HG02623 (cell line): ENCODE measurements around the gene RGPD3.
"Not testable (repeated sequence)": the region's sequence is repeated elsewhere in the genome, so short reads cannot be mapped to it uniquely, and the experiment has no call there.

ENCODE experiments used
- ATAC-seq: cut with Tn5 transposase; IDR thresholded peaks from one replicate; pipeline ENCODE4 v1.9.1; 2021; ENCODE audit warnings: moderate library complexity; ENCODE audit not compliant: unreplicated experiment

The RGPD3 gene

DNA sequence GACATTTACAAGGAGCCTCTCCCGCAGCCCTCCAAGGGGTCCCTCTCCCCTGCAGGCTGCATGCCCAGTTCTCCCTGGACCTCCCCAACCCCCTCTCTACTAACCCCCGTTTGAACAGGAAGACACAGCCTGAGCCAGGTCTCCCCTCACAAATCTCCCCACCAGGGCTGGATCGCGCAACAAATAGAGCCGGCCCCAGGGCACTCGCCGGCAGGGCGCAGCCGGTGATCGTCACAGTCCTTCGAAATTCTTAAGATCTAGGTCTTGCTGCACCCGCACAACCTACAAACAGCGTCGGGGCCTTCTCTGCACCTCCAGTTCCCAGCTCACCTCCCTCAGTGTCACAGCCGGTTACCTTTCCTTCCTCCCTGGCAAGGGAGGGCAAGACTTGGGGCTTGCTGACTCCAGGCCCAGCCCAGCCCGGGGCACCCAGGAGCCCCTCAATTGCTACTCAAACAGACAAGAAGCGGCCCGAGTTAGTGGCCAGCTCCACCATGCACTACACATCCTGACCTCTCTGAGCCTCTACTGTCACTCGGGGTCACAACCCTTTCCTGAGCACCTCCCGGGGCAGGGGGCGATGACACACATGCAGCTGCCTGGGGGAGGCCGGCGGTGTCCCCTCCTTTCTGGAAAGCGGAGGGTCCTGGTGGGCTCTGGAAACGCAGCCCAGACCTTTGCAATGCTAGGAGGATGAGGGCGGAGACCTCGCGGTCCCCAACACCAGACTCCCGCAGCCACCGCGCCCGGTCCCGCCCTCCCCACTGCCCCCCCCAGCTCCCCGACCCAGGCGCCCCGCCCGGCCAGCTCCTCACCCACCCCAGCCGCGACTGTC lies 18.6 kb upstream of the RGPD3 start, which contains the start of gene CD8B2:
Gene CD8B2 (plus strand): TSS at position 814 of the 835 bp plus-strand sequence. CDS start 63 bp downstream, outside the sequence.
- not testable (repeated sequence) for ATAC-seq

DNA sequence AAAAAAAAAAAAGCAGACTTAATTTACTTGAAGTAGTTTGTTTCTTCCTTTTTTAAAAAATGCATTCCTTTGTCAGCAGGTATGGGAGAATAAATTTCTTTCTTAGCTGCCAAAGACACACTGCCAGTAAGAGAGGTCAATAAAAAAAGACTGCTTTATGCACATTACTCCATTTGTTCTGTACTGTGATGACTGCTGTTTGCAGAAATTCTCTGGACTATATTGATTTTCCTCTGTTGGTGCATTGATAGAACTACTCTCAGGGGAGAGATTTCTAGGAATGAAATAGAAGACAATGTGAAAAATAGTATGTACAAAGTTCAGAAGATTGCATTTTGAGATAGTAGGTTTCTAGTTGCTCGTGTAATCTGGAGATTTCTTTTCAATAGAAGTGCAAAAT lies 11.3 kb upstream of the RGPD3 start:
- ATAC-seq: not testable (repeated sequence)

DNA sequence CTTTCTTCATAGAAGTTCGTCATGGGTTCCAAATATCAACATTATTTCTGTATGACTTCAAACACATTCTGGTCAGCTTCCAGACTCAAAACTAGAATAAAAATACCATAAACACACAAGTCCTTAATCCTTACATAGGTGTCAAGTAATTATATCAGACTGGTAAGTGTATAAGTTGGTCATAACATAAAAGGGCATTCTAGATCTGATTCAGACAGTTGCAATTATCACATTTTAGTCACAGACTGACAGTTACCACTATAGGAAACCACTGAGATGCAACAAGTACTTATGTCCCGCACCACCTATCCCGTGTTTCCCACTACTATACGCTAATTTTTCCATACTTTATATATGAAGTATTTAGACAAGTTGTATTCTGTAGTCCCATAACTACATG lies 9.4 kb upstream of the RGPD3 start:
- ATAC-seq: not testable (repeated sequence)

DNA sequence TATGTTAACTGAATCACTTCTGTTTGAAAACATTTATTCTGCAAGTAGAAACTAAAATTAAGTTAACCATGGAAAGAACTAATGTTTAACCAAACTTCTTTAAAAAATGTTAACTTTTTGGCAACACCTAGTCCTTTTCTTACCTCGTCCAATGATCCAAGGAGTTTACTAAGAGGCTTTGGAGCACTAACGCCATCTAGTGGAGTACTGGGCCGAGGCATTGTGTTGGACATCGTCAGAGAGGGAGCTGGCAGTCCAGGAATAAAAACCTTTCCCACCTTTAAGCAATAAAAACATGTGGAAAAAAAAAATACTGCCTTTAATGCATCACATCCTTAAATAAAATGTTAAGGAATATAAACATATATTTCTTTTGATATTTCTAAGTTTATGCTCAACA lies 2.4 kb upstream of the RGPD3 start:
- ATAC-seq: peak; percentile 58

DNA sequence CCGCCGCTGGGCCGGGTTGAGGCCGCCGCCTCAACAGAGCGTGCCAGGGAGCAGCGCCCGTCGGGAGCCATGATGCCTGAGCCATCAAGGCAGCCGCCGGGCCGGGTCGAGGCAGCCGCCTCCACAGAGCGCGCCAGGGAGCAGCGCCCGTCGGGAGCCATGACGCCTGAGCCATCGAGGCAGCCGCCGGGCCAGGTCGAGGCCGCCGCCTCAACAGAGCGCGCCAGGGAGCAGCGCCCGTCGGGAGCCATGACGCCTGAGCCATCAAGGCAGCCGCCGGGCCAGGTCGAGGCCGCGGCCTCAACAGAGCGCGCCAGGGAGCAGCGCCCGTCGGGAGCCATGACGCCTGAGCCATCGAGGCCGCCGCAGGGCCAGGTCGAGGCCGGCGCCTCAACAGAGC lies 697 bp downstream of the RGPD3 start:
- not testable (repeated sequence) for ATAC-seq

DNA sequence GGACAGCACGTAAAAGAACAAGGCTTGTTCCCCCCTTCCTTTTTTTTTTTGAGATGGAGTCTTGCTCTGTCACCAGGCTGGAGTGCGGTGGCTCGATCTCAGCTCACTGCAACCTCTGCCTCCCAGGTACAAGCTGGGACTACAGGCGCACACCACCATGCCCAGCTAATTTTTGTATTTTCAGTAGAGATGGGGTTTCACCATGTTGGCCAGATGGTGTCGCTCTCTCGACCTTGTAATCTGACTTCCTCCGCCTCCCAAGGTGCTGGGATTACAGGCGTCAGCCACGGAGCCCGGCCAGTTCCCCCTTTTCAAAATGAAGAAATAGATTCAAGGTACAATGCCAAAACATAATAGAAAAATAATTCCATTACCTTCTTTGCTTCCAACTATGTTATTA lies 6.3 kb downstream of the RGPD3 start:
- ATAC-seq: not testable (repeated sequence)

DNA sequence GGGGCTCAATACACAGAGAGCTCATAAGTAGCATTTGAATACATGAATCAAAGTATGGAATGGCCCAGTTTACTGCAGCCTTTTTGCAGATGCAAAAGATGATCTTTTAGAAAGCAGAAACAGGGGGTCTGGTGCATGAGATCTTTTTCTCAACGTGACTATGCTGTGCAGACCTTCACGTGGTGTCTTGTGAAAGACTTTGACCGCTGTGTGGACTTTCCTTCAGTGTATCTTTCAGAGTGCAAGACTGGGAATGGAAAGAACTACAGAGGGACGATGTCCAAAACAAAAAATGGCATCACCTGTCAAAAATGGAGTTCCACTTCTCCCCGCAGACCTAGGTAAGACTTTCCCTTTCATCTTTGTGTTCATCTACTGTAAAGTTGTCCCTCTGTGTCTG lies 77.5 kb downstream of the RGPD3 start:
- not testable (repeated sequence) for ATAC-seq

DNA sequence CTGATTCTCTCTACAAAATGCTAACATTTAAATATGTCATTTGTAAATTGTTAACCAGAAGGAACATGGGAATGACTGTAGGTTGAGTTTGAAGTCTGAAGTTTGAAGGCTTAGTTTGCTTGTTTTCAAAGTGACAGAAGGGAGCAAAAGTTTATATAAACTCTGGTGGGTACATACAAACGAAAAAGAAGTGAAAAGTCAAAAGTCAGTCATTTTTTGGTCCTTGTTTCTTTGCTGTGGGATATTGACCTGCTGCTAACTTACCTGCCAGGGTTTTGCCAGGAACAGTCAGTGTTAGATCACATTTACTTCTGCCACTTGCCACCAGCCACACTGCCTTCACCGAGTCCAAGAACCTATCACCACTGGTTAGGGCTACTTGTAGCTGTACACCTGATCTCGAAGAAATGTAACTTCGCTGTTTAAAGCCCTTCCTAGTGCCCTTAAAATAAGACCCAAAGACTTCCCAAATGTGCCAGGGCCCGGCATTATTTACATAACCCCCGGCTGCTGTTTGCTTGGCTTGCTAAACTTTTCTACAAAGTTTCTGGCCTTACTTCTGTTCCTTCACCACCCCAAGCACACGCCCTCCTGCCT lies 79.3 kb downstream of the RGPD3 start:
- ATAC-seq: not testable (repeated sequence)

DNA sequence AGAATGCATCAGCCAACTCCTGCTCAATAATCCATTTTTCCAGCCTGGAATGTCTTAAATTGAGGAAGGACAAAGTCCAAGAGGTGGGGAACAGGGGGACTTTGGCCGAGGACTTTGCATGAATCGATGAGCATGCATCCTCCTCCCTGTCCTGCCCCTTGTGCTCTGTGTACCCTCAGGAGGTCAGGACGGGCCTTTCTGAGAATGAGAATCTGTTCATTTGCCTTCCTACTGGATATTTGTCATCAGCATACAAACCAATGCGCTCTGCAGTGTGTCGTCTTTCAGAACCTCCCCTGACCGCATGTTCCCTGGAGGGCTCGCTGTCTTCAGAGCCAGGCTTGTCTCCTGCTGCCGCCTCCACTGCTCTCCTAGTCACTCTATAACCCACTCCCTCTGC lies 83.7 kb downstream of the RGPD3 start:
- not testable (repeated sequence) for ATAC-seq

DNA sequence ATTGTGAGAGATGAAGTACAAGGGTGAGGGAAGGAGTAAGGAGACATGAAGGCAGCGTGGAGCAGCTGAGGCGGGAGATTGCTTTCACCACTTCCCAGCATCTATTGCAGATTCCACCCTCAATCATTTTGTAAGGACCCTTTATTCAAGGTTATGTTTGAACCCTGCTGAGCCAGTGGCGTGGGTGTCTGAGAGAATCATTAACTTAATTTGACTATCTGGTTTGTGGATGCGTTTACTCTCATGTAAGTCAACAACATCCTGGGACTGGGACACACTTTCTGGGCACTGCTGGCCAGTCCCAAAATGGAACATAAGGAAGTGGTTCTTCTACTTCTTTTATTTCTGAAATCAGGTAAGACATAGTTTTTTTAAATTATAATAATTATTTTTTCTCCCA lies 86.3 kb downstream of the RGPD3 start:
- not testable (repeated sequence) for ATAC-seq

DNA sequence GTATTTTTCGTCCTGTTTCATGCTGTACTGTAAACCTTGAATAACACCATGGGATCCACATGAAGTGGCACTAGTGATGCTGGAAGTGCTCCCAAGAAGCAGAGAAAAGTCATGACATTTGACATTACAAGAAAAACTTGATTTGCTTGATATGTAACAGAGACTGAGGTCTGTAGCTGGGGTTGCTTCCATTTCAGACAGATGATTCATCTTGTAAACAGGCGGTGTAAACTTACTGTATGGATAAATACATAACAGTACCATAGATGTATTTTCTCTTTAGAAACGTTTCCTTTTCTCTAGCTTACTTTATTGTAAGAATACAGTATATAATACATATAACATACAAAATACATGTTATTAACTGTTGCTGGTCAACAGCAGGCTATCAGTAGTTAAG lies 88.6 kb downstream of the RGPD3 start:
- not testable (repeated sequence) for ATAC-seq

DNA sequence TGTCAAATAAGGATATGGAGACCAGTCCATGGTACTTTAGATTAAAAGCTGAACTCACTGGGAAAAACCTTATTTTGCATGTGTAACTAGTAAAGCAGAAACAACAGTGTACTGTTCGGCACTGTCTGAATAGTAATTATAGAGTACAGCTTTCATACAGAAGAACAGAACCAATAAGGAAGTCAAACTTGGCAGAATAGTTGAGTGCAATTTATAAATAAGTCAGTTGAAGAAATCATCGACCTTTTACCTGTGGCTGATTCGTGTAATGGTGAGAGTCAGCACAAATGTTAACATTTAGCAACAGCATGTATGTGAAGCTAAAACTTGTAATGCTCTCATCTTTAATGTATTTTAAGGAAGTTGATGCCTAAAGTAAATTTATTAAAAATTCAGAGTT lies 99.0 kb downstream of the RGPD3 start:
- ATAC-seq: not testable (repeated sequence)

DNA sequence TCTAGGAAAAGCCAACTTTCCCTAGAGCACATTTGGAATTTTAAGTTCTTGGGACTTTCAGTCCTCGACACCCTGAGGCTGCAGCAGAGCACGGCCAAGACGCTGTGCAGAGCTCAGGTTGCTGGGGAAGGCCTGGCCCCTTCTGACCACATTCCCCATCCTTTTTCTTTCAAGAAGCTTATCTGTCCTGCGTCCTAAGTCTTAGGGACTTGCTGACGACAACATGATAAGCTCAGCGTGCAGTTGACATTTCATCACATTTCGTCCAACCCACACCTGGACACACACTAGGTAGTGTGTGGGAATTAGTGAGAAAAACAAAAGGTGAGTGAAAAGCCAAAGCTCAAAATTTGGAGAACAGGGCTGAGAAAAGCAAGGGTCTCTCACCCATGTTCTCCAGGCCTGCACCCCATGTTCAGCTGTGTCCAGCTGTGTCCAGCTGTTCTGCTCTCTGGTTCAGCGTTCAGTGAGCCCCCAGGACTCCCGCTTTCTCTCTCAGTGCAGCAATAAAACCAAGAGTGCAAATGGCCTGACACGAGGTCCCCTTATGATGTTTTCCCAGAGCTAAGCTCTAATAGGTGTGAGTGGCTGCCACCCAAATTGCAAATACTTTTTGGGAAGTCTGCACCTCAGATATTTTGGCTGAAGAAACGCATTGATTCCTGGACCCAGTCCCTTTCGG lies 101.9 kb downstream of the RGPD3 start:
- no peak for ATAC-seq

DNA sequence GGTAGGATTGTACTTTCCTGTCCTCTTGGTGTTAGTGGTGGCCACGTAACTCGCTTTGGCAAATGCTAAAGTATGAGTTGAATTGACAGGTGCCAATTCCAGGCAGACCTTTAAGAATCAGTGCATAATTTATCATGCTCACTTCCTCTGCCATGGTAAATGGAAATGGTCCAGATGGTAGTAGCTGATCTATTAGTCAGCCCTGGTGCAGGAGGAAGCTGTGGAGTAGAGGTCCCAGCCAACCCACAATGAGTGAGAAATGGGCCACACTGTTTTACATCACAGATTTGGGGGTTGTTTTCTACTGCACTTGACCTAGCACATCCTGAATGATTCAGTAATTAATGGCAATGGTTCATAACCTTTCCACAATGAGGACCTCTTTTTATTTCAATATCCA lies 104.4 kb downstream of the RGPD3 start:
- no peak for ATAC-seq

DNA sequence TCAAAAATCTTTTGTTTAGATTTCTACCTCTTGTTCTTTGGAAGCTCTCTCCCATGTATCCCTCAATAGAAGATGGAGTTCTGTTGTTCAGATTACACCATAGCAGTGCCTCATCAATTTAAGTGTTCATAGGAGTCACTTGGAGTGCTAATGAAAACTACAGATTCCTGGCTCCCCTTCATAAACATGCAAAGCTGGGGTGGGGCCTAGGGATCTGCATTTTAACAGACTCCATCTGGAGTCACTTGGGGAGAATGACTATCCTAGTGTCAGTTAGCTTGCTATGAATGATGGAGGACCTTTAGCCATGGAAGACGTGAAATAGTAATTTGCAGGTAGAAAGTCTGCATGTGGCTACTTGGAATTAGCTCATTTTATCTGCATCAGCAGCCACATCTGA lies 105.4 kb downstream of the RGPD3 start:
- no peak for ATAC-seq

DNA sequence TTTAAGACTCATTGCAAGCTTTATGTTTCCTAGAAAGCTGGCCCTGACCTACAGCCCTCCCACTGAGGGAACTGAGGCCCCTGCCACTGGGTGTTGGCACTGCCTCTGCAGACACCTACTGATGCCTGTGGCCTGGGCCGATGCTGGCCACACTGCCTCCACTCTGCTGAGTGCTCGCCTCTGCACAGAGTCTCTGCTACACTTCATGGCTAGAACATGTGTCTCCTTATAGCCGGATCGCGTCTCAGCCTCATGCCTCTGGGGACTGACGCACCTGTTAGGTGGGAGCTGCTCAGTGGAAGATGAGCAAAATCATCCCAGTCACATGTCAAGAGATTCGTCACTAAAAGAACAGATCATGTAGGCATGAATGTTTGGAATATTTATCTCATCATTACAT lies 108.7 kb downstream of the RGPD3 start:
- no peak for ATAC-seq

DNA sequence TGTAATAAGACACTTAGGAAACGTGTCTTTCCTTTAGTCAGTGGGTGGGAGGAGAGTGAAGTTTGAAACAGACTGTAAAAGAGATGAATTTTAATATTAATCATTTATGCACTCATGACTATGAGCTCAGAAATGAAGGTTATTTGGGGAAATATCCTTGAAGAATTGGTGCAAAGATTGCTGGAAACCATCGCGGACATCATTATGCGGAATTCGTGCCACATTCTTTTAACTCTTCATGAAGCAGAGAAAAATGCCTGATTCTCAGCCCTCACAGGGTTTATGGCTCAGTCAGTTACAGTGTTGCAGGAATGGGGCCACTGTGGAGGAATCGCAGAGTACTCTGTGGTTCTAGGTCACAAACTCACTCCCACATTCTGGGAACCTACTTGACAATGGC lies 109.7 kb downstream of the RGPD3 start:
- ATAC-seq: no peak

DNA sequence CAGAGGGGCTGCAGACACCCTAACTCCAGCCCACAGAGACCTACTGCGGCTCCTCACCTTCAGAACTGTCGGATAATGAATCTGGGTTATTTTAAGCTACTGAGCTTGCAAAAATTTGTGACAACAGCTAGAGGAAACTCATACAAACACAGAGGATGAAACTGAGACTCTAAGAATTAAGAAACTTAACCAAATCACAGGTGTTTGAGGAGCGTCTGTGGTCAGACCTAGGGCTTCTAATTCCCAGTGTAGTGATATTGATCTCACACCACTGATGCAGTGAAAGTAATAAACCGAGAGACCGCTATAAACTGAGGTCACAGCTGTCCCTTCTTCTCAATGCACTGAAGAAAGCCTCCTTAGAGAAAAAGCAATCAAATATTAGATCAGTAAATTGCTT lies 110.1 kb downstream of the RGPD3 start:
- ATAC-seq: peak; percentile 91

DNA sequence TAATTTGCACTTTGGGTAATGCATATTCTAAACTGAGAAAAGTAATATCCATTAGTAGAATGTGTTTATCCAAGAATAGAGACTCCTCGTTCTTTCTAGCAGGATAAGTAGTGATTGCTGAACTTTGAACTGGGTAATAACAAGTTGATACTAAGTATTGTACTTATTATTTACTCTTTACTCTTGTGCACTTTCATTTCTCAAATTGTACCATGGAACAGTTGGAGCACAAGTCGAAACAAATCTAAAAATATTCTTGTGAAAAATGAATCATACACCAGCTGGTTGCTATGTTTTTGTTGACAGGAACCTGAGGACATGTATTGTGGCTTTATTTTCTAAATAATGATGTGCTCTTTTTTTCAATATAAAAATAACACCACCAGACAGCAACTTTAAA lies 111.9 kb downstream of the RGPD3 start:
- ATAC-seq: no peak

DNA sequence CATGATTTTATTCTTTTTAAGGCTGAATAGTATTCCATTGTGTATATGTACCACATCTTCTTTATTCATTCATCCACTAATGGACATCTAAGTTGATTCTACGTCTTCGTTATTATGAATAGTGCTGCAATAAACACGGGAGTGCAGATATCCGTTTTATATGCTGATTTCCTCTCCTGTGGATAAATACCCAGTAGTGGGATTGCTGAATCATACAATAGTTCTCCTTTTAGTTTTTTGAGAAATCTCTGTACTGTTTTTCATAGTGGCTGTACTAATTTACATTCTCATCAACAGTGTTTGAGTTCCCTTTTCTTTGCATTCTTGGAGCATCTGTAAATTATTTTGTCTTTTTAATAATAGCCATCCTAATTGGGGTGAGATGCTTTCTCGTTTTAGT lies 114.5 kb downstream of the RGPD3 start:
- ATAC-seq: no peak

DNA sequence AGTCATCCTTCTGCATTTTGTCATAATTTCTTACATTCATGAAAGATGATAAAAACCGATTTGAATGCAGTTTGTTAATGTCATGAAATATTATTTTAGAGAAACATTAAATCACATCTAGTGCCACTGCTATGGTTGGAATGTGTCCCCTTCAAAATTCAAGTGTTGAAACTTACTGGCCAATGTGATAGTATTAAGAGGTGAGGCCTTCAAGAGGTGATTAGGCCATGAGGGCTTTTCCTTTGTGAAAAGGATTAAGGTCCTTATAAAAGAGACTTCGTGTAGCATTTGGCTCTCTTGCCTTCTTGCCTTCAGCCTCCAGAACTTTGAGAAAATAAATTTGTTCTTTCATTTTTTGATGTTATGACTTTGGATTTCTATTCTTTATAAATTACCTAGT lies 117.2 kb downstream of the RGPD3 start:
- no peak for ATAC-seq

DNA sequence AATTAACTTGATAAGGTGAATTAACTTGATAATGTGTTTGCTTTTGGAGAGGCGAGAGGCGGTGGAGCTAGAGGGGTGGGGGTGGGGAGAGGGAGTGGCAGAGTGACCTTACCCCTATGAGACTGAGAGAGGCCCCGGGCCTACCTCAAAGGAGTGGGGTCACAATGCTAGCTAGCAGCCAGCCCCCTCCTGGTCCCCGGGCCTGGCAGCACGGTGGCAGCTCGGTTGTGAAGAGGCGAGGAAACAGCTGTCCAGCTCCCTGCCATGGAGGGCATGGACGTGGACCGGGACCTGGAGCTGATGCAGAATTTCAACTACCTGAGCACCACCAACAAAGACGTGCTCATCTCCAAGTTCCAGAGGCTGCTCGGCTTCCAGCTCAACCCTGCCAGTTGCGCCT lies 123.9 kb downstream of the RGPD3 start:
- ATAC-seq: no peak
